Left lung (tissue), 10 donors: ENCODE data around the gene PDIK1L. TPM values are rescaled to one million over a fixed set of nuclear protein-coding genes. Genes with fewer than 3 reads are reported as not detected.

ENCODE experiments used
- ATAC-seq: fragments of 200-7000 bp; cut with Tn5 transposase; one replicate; pipeline ENCODE4 v1.9.1; 2020; ENCODE audit warnings: moderate library complexity
- DNase-seq, 4 donors: peaks; one replicate each; pipeline ENCODE4 v3.0.0-alpha.2; 2013 to 2020
- H3K27ac ChIP-seq, 2 donors: fragments of 200-600 bp; sonication (generic) in 1 of 2; one replicate each; pipeline versions ENCODE4 v1.5.0 to v1.8.0; 2020 to 2021
- H3K27me3 ChIP-seq, 2 donors: fragments of 200-600 bp; sonication (generic) in 1 of 2; one replicate each; pipeline versions ENCODE4 v1.5.0 to v1.8.0; 2020 to 2021
- H3K36me3 ChIP-seq, 2 donors: fragments of 200-600 bp; sonication (generic) in 1 of 2; one replicate each; pipeline versions ENCODE4 v1.5.0 to v1.8.0; 2020 to 2021
- H3K4me1 ChIP-seq, 2 donors: fragments of 200-600 bp; one replicate each; pipeline ENCODE4 v1.8.0; 2021
- H3K4me3 ChIP-seq, 2 donors: fragments of 200-600 bp; sonication (generic) in 1 of 2; one replicate each; pipeline versions ENCODE4 v1.5.0 to v1.8.0; 2020 to 2021; ENCODE audit warnings: mild to moderate bottlenecking in 1 of 2
- H3K9me3 ChIP-seq, 2 donors: fragments of 200-600 bp; sonication (generic) in 1 of 2; one replicate each; pipeline versions ENCODE4 v1.5.0 to v1.8.0; 2020 to 2021
- intact Hi-C, 2 donors: fragments of 100-400 bp; cut with DNase I; formaldehyde crosslinking; loops; one replicate each; pipeline versions ENCODE4 v1.11.2 to v1.14.2; 2022
- polyA plus RNA-seq, 6 donors: library from polyadenylated mRNA; unstranded; fragments of 120-200 nt; gene quantifications; one replicate each; pipeline ENCODE4 v1.2.1, GENCODE V29; 2013; ENCODE audit not compliant: insufficient read length in 6 of 6
- total RNA-seq, 2 donors: library from RNA; stranded (reverse); fragmentation: NEBNext Ultra II Directional; extraction: Animal tissue kit (Norgen Biotek cat#: 25700); gene quantifications; one replicate each; pipeline ENCODE4 v1.2.1, GENCODE V29; 2021
- TF ChIP-seq, protein P1 (sequence below), 2 donors: fragments of 200-600 bp; sonication (generic) in 1 of 2; IDR thresholded peaks; one replicate each; pipeline versions ENCODE4 v1.5.0 to v1.8.0; 2021; ENCODE audit warnings: antibody characterized with exemption in 2 of 2
- donor health status: DM: no; HTN: yes; CAD: no.
- donor health status: DM: no; HTN: no; CAD: no.

PDIK1L gene
- total and polyA plus RNA-seq, 8 donors: 7.0 to 26.0 (median 22.2) TPM

- H3K27ac ChIP-seq: peak overlapping the region in 1 of 2 donors; percentile 74
- peaks cover 5 to 81% of the 10 kb centered on the region in 2 donors for H3K4me1 ChIP-seq
- H3K36me3 ChIP-seq: peaks cover 0 to 14% of the 10 kb centered on the region in 2 donors
- ATAC-seq: peak; percentile 11
- DNase-seq: no peak
- no peaks in the 10 kb centered on the region for H3K9me3 ChIP-seq
- no peaks in the 10 kb centered on the region for H3K27me3 ChIP-seq
- H3K4me3 ChIP-seq: no peak overlapping the region
- TF ChIP-seq, protein P1, sequence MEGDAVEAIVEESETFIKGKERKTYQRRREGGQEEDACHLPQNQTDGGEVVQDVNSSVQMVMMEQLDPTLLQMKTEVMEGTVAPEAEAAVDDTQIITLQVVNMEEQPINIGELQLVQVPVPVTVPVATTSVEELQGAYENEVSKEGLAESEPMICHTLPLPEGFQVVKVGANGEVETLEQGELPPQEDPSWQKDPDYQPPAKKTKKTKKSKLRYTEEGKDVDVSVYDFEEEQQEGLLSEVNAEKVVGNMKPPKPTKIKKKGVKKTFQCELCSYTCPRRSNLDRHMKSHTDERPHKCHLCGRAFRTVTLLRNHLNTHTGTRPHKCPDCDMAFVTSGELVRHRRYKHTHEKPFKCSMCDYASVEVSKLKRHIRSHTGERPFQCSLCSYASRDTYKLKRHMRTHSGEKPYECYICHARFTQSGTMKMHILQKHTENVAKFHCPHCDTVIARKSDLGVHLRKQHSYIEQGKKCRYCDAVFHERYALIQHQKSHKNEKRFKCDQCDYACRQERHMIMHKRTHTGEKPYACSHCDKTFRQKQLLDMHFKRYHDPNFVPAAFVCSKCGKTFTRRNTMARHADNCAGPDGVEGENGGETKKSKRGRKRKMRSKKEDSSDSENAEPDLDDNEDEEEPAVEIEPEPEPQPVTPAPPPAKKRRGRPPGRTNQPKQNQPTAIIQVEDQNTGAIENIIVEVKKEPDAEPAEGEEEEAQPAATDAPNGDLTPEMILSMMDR (IDR thresholded peaks at IDR 0.05): no peak
- intact Hi-C loops: no loop called here
Observed at GRCh38 chr1:26122988-26123973, 11.7 kb downstream of the PDIK1L start.

DNA sequence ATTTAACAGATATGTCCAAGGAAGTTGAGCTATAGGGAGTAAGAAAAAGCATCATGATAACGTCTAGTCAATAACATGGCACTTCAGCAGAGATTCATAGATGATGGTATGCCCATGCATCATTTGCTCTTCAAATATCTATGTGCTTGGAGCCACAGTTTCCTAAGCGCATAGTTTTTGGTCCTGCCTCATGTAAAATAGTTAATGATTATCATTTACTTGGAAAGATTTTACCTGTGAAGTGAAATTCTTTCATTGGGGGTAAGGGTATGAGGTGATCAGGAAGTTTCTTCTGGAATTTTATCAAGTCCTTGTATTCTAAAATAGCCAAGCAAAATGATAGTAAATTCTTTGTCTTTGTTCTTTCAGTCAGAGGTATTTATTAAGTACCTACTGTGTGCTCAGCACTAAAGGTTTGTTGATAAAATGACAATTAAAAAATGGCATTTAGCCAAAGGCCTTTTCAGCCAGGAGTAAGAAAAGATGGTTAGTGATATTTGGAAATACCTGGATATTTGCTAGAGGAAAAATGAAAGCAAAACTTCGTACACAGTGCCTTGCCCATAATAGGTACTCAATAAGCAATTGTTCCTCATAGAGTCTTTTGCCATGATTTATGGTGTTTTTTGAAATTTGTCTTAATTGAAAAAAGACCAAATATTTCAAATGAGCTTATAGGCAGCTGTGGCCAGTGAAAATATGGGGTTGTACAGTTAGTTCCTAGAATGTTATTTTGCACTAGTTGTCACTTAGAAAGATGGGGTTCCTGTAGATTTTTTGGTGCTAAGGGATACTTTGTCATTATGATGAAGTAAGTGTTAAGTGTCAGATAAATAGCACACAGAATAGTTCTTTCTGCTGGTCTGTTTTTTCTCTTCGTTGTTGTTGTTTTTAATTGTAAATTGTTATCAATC, 13.1 kb downstream of the PDIK1L start:
- intact Hi-C loops: no loop called here
- H3K36me3 ChIP-seq: no peaks in the 10 kb centered on the region
- peak overlapping the region; percentile 27 to 86 for H3K27ac ChIP-seq
- TF ChIP-seq, protein P1 (IDR thresholded peaks at IDR 0.05): no peak
- H3K9me3 ChIP-seq: no peaks in the 10 kb centered on the region
- H3K4me3 ChIP-seq: no peak overlapping the region
- DNase-seq: no peak
- no peak for ATAC-seq
- peaks cover 5 to 80% of the 10 kb centered on the region in 2 donors for H3K4me1 ChIP-seq
- H3K27me3 ChIP-seq: no peaks in the 10 kb centered on the region

GRCh38 chr1:26125382-26125781, 13.8 kb downstream of the PDIK1L start:
- H3K4me1 ChIP-seq: peaks cover 5 to 76% of the 10 kb centered on the region in 2 donors

DNA sequence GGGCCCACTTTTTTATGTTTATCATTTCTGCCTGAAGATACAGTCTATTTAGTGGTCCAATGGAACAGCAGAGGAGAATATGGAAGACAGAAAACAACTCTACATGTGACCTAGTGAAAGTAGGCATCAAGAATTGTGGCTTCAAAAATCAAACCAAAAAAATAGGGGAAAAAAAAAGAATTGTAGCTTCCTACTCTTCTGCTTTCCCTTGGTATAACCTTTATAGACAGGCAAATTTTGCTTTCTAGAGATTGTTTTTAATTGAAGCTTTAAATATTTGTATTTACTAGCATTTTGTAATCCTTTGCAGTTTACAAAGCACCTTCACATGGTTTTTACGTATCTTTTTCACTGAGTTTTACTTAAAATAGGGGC, 14.3 kb downstream of the PDIK1L start:
- H3K9me3 ChIP-seq: no peaks in the 10 kb centered on the region
- no peaks in the 10 kb centered on the region for H3K27me3 ChIP-seq
- TF ChIP-seq, protein P1 (IDR thresholded peaks at IDR 0.05): no peak
- ATAC-seq (no peak), DNase-seq (no peak)
- H3K4me3 ChIP-seq: no peak overlapping the region
- H3K27ac ChIP-seq: peak overlapping the region; percentile 68 to 86
- peaks cover 5 to 75% of the 10 kb centered on the region in 2 donors for H3K4me1 ChIP-seq
- H3K36me3 ChIP-seq: no peaks in the 10 kb centered on the region
- intact Hi-C loops: no loop called here

More at GRCh38 chr1:26125382-26125781, 13.8 kb downstream of the PDIK1L start:
- ATAC-seq (no peak), DNase-seq (no peak)
- Histone ChIP-seq H3K27ac (peak overlapping the region; percentile 68 to 86), H3K36me3 (no peaks in the 10 kb centered on the region), H3K27me3 (no peaks in the 10 kb centered on the region), H3K4me3 (no peak overlapping the region), H3K9me3 (no peaks in the 10 kb centered on the region)
- TF ChIP-seq, protein P1 (IDR thresholded peaks at IDR 0.05): no peak
- intact Hi-C loops: no loop called here
